ENCODE results near the gene MAST4.

DNA sequence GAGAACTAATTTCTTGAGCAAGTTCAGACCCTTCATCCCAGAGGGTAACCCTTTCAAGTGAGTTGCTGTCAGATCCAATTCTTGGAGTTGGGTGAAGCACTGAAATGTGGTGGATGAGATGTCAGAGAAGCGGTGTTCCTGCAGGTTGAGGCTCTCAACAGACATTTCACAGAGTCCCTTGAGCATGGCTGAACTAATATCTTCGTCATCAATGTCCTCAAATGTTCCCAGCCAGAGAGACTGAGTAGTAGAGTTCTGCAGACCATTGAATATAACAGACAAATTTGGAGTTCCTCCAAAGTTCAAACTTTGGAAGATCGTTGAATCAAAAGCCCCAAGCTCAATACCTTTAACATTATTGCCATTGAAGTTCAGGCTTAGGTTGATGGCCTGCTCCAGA is 587.7 kb downstream of the MAST4 start:
- TF ChIP-seq, protein P1, sequence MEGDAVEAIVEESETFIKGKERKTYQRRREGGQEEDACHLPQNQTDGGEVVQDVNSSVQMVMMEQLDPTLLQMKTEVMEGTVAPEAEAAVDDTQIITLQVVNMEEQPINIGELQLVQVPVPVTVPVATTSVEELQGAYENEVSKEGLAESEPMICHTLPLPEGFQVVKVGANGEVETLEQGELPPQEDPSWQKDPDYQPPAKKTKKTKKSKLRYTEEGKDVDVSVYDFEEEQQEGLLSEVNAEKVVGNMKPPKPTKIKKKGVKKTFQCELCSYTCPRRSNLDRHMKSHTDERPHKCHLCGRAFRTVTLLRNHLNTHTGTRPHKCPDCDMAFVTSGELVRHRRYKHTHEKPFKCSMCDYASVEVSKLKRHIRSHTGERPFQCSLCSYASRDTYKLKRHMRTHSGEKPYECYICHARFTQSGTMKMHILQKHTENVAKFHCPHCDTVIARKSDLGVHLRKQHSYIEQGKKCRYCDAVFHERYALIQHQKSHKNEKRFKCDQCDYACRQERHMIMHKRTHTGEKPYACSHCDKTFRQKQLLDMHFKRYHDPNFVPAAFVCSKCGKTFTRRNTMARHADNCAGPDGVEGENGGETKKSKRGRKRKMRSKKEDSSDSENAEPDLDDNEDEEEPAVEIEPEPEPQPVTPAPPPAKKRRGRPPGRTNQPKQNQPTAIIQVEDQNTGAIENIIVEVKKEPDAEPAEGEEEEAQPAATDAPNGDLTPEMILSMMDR (conservative IDR thresholded peaks at IDR 0.05; ENCODE audit: low read length): no peak
- TF ChIP-seq EZH2phosphoT487 (IDR thresholded peaks at IDR 0.05; ENCODE audit: borderline replicate concordance, low read depth, low read length): no peak
